ENCODE data around the gene PROK1.

Gene PROK1

DNA sequence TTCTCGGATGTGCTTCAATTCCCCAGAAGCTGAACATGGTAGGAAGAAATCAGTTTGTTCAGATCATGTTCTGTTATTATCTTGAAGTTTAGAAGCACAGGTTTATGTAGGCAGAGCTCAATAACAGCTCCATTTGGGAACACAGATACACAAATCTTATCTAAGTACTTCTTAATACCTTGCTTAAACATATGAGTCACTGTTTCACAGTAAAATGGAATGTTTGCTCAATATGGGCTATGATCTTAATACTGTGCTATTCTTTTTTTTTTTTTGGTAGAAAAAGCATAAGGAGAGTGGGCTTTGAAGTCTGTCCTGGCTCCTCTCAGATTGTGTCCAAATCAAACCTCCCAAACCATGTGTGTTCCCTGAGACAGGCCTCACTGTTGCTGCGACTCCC lies 13.4 kb downstream of the PROK1 start:
- H3K4me3 ChIP-seq (ENCODE audit: low read depth, low read length): no peak overlapping the region

DNA sequence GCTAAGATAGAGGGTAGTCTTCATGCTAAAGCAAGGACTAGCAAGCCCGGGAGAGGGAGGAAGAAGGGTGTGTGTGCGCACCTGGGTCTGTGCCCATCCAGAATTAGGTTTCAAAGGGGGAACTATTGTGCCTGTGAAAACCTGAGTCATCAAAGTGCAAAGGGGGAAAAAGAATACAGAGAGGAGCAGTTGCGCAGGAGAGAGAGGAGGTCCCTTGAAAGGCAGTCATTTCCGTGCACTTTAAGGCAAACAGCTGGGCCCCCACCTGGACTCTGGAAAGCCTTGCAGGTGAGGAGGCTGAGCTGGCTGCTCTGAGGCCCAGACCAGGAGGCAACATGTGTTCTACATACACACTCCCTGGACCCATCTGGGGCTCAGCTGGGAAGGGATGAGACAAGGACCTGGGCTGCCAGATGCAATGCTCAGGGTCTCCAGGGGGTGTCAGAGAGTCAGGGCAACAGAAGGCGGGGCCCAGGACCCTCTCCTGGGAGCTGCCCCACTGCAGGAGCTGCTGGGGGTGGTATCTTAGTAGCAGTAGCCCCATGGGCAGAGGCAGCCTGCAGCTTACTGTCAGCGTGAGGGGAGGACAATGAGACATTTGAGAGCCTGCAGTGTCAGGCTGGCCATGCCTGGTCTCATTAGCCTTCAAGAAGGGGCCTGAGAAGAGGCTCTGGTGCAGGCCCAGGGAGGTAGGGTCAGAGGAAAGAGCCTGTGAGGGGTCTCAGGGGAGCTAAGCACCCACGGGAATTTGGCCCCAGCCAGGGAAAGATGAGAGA lies 14.3 kb downstream of the PROK1 start:
- H3K4me3 ChIP-seq (ENCODE audit: low read depth, low read length): no peak overlapping the region

GRCh38 chr1:110465814-110466380 lies 14.9 kb downstream of the PROK1 start:
- no peak overlapping the region for H3K4me3 ChIP-seq (ENCODE audit: low read depth, low read length)

DNA sequence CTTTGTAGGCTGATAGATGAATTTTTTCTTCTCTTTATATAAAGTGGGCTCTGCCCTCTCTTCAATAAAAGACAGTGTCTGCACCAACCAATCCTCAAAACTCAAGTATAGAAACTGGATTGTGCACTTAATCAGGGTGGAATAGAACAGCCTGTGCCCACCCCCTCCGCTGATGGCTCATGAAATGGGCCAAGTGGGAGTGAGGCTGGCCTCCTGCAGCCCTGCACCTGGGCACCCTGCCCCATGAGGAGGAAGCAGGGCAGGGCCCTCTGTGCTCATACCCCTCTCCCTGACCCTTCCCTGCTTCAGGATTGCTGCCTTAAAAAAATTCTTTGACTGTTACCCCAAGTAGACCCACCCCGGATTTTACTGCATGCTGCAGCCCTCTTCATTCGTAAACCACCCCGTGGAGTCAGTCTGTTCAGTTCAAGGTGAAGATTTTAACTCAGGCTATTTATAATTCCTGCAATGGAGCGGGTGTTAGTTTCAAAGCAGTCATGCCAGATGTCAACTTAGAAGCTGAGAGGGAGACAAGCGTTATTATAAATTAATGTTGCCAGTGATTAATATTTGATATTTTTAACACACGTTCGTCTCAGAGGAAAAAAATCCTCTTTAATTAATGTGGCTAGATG lies 15.8 kb downstream of the PROK1 start:
- no peak overlapping the region for H3K4me3 ChIP-seq (ENCODE audit: low read depth, low read length)

DNA sequence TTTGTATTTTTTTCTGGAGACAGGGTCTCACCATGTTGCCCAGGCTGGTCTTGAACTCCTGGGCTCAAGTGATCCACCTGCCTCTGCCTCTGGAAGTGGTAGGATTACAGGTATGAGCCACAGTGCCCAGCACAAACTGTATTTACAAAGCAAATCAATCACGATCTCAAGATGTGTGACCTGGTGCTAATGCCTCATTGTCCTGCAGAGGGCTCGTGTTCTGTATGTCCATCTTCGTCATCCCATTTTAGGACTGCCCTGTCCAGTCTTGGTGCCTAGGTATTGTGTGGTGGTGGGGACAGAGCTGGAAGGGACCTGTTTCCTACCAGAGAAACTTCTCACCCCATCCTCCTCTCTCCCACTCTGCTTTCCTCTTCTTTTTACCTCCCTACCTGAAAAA lies 20.2 kb downstream of the PROK1 start:
- H3K4me3 ChIP-seq (ENCODE audit: low read depth, low read length): no peak overlapping the region

GRCh38 chr1:110472546-110472945 lies 21.6 kb downstream of the PROK1 start:
- no peak overlapping the region for H3K4me3 ChIP-seq (ENCODE audit: low read depth, low read length)

DNA sequence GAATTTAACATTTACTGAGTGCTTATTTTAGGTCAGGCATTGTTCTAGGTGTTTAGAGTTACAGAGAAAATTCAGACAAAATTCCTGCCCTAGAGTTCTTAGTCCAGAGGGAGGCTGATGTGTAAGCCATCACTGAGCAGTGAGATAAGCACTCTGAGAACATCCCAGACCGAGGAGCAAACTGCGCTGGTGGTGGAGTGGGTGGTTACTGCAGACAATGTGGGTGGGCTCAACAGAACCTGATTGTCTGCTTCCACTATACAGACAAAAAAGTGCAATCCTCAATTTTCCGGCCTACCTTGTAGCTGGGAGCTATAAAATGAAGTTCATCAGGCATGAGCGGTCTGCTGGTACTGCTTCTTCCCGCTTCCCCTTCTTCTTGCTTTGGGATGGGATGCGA lies 23.5 kb downstream of the PROK1 start:
- no peak overlapping the region for H3K4me3 ChIP-seq (ENCODE audit: low read depth, low read length)

- H3K4me3 ChIP-seq (ENCODE audit: low read depth, low read length): no peak overlapping the region
Measured at GRCh38 chr1:110475362-110476027, 24.5 kb downstream of the PROK1 start.

DNA sequence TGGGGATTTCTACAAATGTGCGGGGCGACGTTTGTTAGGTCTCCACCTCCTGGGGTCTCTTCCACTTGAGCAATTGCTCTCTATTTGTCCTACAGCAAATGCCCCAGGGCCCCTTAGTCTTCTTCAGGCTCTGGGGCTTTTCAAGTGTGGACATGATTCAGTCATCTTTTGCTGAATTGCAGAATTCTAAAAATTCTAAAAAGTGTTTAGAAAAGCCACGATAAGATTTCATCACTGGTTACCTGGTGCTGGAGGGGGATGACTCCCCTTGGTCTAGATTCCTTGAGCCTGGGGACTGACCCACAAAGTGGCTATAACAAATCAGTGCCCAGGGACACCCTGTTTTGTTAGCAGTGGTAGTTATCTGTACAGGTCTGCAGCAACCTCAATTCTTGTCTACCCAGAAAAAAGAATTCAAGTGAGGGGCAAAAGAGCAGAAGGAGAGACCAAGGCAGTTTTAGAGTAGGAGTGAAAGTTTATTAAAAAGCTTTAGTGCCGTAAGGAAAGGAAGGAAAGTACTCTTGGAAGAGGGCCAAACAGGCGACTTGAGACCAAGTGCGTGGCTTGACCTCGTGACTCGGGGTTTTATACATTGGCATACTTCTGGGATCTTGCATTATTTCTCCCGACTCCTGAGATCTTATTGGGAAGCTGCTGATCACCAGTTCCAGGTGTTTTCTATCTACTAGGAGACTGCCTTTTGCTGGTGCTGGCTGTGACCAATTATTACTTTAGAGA lies 25.2 kb downstream of the PROK1 start:
- H3K4me3 ChIP-seq (ENCODE audit: low read depth, low read length): no peak overlapping the region

DNA sequence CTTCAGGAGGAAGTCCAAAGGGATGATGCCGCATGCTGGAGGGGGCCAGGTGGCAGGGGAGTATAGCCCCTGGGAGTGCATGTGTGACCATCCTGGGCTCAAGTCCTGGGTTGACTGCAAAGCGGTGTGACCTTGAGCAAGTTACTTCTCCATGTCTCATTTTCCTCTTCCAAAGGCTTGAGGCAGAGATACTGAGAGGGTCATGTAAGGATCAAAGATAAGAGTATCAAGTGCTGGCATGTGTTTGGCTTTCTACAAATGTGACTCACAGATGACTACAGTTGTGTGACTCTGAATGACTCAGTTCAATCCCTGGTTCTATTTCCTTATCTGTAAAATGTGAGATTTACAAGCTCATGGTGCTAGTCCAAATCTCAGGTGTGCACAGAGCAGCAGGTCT lies 26.1 kb downstream of the PROK1 start:
- no peak overlapping the region for H3K4me3 ChIP-seq (ENCODE audit: low read depth, low read length)

DNA sequence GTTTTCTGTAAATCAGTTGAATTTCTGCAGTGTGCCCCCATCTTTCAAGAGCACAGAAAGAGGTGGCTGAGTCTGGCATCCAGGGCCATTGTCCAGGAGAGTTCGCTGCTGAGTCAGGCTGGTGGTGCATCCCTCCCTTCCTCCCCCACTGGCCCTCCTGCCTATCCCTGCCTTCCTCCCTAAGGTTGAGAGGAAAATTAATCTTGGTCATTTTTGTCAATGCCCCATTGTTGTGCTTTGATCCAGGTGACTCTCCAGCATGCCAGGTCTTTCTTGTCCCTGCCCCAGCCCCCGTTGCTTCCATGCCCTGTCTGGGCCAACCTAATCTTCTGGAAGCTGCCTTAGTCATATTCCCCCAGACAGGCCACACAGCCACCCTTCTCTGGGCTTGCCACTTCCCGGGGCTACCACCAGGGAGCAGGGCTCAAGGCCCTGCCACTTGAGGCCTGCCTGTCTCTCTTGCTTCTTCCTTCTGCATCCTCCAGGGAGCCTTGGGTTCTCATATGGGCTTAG lies 26.6 kb downstream of the PROK1 start:
- H3K4me3 ChIP-seq (ENCODE audit: low read depth, low read length): no peak overlapping the region

DNA sequence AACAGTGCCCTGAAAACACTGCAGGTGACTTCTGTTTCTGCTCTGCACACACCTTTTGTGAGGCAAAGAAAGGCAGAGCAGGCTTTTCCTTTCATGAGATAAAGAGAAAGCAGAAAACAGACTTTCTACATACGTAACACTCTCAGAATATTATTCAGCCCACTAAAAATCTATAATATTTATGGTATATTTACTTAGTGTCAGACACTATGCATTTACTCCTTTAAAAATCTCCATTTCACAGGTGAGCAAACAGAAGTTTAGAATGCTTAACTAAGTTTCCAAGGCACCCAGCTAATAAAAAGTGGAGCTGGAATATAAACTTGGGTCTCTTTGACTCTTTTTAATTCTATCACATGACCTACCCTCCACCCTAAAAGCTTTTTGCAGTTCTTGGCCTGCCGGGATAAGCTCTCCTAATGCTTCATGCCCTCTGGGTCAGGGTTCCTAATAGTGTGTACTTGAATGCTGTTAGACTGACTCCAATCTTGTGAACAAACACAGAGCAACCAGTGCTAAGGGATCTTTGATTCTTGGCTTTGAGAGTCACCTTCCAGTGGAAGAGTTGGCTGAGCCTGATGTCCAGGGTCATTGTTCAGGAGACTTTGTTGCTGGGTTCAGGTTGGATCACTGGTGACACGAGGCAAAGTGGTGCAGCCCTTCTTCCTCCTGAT lies 27.2 kb downstream of the PROK1 start:
- no peak overlapping the region for H3K4me3 ChIP-seq (ENCODE audit: low read depth, low read length)

DNA sequence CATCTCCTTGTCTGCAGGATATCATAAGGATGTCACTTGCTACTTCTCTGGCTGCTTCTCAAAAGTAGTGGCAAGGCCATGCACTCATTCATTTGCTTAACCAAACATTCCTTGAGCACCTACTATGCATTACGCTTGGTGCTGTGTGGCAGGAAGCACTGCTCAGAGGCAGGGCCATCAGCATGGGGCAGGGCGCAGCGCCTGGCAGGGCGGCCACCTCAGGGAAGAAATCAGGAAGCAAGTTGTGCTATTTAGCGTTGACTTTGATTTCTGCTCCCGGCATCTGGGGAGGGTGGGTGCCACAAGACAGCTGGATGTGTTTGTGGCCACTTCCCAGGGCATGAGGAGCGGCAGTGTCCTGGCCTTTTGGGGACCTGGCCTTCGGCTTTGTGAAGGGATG lies 27.9 kb downstream of the PROK1 start:
- H3K4me3 ChIP-seq (ENCODE audit: low read depth, low read length): no peak overlapping the region

GRCh38 chr1:110480356-110481096 lies 29.6 kb downstream of the PROK1 start:
- no peak overlapping the region for H3K4me3 ChIP-seq (ENCODE audit: low read depth, low read length)

DNA sequence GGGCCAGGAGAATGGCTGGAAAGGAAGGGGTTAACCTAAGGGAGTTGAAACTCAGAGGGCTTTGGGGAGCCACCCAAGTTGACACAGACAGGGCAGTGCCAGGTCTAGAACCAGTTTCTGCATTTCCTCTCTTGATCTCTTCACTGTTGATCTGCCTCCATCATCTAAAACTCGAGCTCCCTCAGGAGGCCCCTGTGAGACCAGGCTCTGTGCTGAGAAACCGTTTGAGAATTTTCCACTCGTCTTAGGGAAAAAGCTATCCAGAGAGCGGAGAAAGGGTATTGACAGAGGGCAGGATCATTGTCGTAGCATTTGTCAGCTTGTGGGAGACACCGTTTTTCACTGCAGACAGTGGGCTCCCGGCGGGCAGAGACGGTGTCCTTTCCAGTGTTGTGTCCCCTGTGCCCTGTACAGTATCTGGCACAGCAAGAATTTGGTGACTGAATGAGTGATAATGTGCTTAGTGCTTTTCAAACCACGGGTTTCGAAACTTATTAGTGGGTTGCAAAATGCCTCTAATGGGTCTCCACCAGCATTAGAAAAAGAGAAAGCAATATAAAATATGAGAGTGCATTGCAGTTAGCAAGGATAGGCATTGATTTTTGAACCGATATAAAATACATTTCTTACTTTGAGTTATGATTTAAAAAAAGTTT lies 31.1 kb downstream of the PROK1 start:
- no peak overlapping the region for H3K4me3 ChIP-seq (ENCODE audit: low read depth, low read length)

DNA sequence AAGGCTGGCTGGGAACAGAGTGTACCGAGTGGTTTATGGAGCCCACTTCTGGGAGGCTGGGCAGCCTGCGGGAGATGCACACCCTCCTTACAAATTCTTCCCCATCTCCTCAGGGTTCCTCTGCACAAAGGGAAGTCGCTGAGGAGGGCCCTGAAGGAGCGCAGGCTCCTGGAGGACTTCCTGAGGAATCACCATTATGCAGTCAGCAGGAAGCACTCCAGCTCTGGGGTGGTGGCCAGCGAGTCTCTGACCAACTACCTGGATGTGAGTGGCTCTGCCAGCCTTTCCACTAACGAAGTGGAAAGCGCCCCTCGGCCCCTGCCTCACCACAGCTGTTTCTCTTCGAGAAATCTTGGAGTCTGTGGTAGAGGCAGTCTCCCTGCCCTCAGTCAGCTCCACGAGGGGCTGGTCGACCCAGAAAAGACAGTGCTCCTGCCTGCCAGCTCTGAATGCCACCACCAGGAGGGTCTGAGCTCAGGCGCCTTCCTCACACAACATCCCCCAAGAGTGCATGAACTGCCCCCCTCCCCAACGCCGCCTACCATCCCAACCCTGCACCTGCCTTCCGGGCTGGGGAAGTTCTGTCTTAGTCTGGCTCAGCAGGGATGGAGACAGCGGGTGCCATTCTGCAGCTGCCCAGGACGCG lies 31.8 kb downstream of the PROK1 start:
- no peak overlapping the region for H3K4me3 ChIP-seq (ENCODE audit: low read depth, low read length)

GRCh38 chr1:110483308-110483685 lies 32.3 kb downstream of the PROK1 start:
- no peak overlapping the region for H3K4me3 ChIP-seq (ENCODE audit: low read depth, low read length)

DNA sequence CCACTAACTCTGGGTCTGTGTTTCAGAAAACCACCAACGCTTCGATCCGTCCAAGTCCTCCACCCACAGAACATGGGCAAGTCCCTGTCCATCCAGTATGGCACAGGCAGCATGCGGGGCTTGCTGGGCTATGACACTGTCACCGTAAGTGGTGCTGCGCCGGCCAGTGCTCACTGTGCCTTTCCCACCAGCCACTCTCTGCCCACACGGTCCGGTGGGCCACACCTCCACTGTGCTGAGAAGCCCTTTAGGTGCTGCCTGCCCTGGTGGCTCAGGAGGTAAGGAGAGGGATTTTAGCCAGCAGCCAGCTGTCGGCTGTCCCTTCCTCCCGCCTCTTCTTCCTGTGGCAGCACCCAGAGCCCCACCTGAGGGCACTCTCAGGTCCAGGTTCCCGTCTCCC lies 33.9 kb downstream of the PROK1 start:
- no peak overlapping the region for H3K4me3 ChIP-seq (ENCODE audit: low read depth, low read length)

DNA sequence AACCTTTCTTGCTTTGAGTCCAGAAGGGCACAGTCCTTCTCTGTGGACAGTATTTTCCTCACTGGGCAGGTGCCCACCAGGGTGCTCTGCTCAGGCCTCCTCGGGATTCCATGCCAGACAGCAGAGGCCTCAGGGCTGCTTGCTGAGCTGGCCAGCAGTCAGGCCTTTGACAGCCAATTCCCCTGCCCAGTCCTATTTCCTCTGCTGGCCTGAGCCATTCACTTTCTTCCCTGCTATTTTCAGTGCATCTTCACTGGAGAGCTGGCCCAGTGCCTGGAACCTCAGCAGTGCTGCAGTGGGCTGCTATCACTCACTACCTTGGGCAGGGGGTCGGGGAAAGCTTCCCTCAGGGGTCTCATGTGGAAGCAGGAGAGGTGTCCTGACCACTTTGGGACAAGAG lies 34.8 kb downstream of the PROK1 start:
- H3K4me3 ChIP-seq (ENCODE audit: low read depth, low read length): no peak overlapping the region
